Measurements from ENCODE around the gene NKX2-8.

DNA sequence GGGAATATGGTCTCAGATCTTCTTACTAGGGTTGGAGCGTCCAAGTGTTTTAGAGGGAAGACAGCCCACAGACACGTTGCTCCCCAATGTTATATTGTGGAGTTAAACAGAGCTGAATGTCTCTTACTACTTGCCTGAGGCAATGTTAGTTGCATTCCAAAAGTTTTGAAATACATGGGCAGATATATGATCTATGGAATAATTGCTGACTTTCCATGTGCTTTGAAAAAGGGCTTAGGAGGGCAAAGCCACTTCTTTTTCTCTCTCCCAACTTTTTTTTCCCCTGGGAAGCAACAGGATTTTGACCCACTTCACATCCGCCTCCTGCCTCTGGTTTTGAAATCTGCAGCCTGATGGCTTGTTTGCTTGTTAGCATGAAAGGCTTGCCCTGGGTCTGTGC, 45.6 kb upstream of the NKX2-8 start:
- TF ChIP-seq POLR2A (IDR thresholded peaks at IDR 0.05; ENCODE audit: low read length) (no peak), GATA1 (IDR thresholded peaks at IDR 0.05; ENCODE audit: low read depth, low read length) (no peak)
